ENCODE measurements around the gene ANXA9.
A peak's percentile ranks its signal among the peaks of the same experiment; 100 is the strongest.

DNA sequence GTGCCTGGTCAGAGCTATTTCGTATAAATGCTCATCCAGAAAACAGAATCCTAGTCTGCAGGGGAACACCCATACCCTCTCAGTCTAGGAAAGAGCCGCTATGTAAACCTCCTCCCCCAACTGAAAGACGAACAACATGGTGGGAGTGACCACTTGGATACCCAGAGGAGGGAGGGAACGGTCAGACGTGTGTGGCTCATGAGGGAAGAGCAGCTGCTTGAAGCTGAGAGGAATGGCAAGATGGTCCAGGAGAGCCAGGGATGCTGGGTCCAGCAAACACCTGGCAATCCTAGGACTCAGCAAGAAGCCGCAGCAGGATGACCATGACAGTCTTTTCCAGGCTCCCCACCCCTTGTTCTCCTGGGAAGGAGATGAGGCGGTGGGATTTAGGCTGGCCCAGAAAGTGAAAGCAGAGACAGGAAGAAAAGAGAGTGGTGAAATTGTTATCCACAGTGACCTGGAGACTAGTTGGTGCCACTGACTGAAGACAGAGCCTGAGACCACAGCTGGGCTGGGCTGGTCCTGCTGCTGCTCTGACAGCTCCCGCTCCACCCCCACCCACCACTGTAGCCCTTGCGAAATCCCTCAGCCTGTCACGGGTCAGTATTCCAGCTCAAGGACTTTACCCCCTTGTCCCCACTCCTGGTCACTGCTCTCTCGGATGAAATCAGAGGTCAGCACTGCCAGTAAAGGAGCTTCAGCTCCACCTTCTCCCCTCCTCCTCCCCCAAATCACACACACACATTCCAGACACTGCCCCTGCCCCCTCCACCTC lies 11.1 kb upstream of the ANXA9 start:
- TF ChIP-seq, protein P1, sequence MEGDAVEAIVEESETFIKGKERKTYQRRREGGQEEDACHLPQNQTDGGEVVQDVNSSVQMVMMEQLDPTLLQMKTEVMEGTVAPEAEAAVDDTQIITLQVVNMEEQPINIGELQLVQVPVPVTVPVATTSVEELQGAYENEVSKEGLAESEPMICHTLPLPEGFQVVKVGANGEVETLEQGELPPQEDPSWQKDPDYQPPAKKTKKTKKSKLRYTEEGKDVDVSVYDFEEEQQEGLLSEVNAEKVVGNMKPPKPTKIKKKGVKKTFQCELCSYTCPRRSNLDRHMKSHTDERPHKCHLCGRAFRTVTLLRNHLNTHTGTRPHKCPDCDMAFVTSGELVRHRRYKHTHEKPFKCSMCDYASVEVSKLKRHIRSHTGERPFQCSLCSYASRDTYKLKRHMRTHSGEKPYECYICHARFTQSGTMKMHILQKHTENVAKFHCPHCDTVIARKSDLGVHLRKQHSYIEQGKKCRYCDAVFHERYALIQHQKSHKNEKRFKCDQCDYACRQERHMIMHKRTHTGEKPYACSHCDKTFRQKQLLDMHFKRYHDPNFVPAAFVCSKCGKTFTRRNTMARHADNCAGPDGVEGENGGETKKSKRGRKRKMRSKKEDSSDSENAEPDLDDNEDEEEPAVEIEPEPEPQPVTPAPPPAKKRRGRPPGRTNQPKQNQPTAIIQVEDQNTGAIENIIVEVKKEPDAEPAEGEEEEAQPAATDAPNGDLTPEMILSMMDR (IDR thresholded peaks at IDR 0.05) = no peak
- TF ChIP-seq POLR2AphosphoS5 (IDR thresholded peaks at IDR 0.05) (peak; percentile 64), POLR2A (IDR thresholded peaks at IDR 0.05) (no peak)

All from gastroesophageal sphincter (tissue), 3 donors.